Ramos (cell line): Measurements from ENCODE around the gene NAGK.
"Not testable (repeated sequence)": the region's sequence is repeated elsewhere in the genome, so short reads cannot be mapped to it uniquely, and the experiment has no call there.

ENCODE experiments used
- in situ Hi-C: fragments of 300-500 bp; cut with MboI; formaldehyde crosslinking; loops from one replicate; pipeline ENCODE4 v1.14.3; 2022; ENCODE audit warnings: low sequenced_read_pairs; ENCODE audit not compliant: unreplicated experiment

Gene NAGK

GRCh38 chr2:71068218-71069035 is at the start of gene NAGK:
TSS of gene NAGK (plus strand) at chr2:71068648. CDS start at chr2:71068684, 36 bp downstream.
- in situ Hi-C loops: no loop called here

GRCh38 chr2:71019989-71020388 is 48.5 kb upstream of the NAGK start:
- in situ Hi-C loops: loop anchor here (10.0 kb wide), 1 partner anchor 135 kb away; no protein-coding TSS in a partner anchor

- in situ Hi-C loops: loop anchor here (10.0 kb wide), 1 partner anchor 133 kb away; no protein-coding TSS in a partner anchor
Measured at GRCh38 chr2:71021394-71021793, 47.1 kb upstream of the NAGK start.

- in situ Hi-C loops: loop anchor here (10.0 kb wide), 1 partner anchor 131 kb away; no protein-coding TSS in a partner anchor
Measured at GRCh38 chr2:71023553-71024243, 44.8 kb upstream of the NAGK start.

- in situ Hi-C loops: not testable (repeated sequence)
Measured at GRCh38 chr2:71036296-71036695, 32.2 kb upstream of the NAGK start.

- in situ Hi-C loops: no loop called here
Measured at GRCh38 chr2:71042287-71042686, 26.2 kb upstream of the NAGK start.

GRCh38 chr2:71043531-71044407 is 24.7 kb upstream of the NAGK start:
- in situ Hi-C loops: no loop called here

- in situ Hi-C loops: no loop called here
Measured at GRCh38 chr2:71045151-71045550, 23.3 kb upstream of the NAGK start.

GRCh38 chr2:71045865-71046548 is 22.4 kb upstream of the NAGK start:
- in situ Hi-C loops: no loop called here

GRCh38 chr2:71048096-71048495 is 20.4 kb upstream of the NAGK start:
- in situ Hi-C loops: no loop called here

GRCh38 chr2:71049704-71050360 is 18.6 kb upstream of the NAGK start:
- in situ Hi-C loops: not testable (repeated sequence)

- in situ Hi-C loops: not testable (repeated sequence)
Measured at GRCh38 chr2:71055206-71055740, 13.2 kb upstream of the NAGK start.

- in situ Hi-C loops: no loop called here
Measured at GRCh38 chr2:71060211-71060610, 8.2 kb upstream of the NAGK start.

- in situ Hi-C loops: no loop called here
Measured at GRCh38 chr2:71060871-71061270, 7.6 kb upstream of the NAGK start.

- in situ Hi-C loops: no loop called here
Measured at GRCh38 chr2:71063216-71063615, 5.2 kb upstream of the NAGK start.

- in situ Hi-C loops: no loop called here
Measured at GRCh38 chr2:71064110-71064611, 4.3 kb upstream of the NAGK start.

GRCh38 chr2:71064754-71065621 is 3.5 kb upstream of the NAGK start:
- in situ Hi-C loops: no loop called here

GRCh38 chr2:71066856-71067255 is 1.6 kb upstream of the NAGK start:
- in situ Hi-C loops: no loop called here
